ENCODE measurements around the gene PBX1. TPM values are rescaled to one million over a fixed set of nuclear protein-coding genes. Genes with fewer than 3 reads are reported as not detected.
A peak's percentile ranks its signal among the peaks of the same experiment; 100 is the strongest.

PBX1 gene
- total RNA-seq, 1 experiment from 2014 or later: 102 TPM

DNA sequence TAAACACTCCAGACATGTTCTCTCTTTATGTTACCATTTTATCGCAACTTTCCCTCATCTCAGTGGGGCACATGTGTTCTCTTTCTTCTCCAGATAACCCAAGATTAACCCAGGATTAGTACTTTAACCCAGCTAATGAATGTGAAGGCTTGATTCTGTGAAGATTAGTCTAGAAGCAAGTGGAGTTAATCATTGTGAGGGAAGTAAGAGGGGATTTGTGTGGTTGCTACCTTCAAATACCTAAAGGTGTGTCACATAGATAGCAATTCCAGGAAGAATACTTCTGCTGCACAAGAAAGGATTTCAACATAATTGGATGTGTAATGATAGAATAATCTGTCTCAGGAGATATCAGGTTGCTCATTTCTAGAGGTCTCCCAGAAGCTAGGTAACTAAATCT, 327.1 kb downstream of the PBX1 start:
- CTCF ChIA-PET: no interaction called here
- POLR2A ChIA-PET: no interaction called here
- H3K27me3 Mint-ChIP-seq (ENCODE audit: low read depth): no peaks in the 10 kb centered on the region
- H3K27ac Mint-ChIP-seq: no peak overlapping the region
- ATAC-seq: no peak
- H3K4me1 Mint-ChIP-seq: no peaks in the 10 kb centered on the region
- no peaks in the 10 kb centered on the region for H3K36me3 Mint-ChIP-seq
- TF ChIP-seq, protein P1, sequence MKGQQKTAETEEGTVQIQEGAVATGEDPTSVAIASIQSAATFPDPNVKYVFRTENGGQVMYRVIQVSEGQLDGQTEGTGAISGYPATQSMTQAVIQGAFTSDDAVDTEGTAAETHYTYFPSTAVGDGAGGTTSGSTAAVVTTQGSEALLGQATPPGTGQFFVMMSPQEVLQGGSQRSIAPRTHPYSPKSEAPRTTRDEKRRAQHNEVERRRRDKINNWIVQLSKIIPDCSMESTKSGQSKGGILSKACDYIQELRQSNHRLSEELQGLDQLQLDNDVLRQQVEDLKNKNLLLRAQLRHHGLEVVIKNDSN (CRISPR knock-in tag; IDR thresholded peaks at IDR 0.05): no peak
- TF ChIP-seq ZNF396 (CRISPR knock-in tag; IDR thresholded peaks at IDR 0.05; ENCODE audit: borderline replicate concordance): no peak
- TF ChIP-seq SMAD3 (CRISPR knock-in tag; IDR thresholded peaks at IDR 0.05; ENCODE audit: borderline replicate concordance): no peak
- no peak for TF ChIP-seq GABPB1 (CRISPR knock-in tag; IDR thresholded peaks at IDR 0.05)
- TF ChIP-seq ZNF532 (CRISPR knock-in tag; IDR thresholded peaks at IDR 0.05; ENCODE audit: borderline replicate concordance): no peak
- TF ChIP-seq, protein P2, sequence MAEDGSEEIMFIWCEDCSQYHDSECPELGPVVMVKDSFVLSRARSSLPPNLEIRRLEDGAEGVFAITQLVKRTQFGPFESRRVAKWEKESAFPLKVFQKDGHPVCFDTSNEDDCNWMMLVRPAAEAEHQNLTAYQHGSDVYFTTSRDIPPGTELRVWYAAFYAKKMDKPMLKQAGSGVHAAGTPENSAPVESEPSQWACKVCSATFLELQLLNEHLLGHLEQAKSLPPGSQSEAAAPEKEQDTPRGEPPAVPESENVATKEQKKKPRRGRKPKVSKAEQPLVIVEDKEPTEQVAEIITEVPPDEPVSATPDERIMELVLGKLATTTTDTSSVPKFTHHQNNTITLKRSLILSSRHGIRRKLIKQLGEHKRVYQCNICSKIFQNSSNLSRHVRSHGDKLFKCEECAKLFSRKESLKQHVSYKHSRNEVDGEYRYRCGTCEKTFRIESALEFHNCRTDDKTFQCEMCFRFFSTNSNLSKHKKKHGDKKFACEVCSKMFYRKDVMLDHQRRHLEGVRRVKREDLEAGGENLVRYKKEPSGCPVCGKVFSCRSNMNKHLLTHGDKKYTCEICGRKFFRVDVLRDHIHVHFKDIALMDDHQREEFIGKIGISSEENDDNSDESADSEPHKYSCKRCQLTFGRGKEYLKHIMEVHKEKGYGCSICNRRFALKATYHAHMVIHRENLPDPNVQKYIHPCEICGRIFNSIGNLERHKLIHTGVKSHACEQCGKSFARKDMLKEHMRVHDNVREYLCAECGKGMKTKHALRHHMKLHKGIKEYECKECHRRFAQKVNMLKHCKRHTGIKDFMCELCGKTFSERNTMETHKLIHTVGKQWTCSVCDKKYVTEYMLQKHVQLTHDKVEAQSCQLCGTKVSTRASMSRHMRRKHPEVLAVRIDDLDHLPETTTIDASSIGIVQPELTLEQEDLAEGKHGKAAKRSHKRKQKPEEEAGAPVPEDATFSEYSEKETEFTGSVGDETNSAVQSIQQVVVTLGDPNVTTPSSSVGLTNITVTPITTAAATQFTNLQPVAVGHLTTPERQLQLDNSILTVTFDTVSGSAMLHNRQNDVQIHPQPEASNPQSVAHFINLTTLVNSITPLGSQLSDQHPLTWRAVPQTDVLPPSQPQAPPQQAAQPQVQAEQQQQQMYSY (CRISPR knock-in tag; IDR thresholded peaks at IDR 0.05): no peak
- no peaks in the 10 kb centered on the region for H3K9me3 Mint-ChIP-seq
- no peak for DNase-seq (ENCODE audit: low spot score)
- H3K4me3 Mint-ChIP-seq: no peak overlapping the region

GRCh38 chr1:164891615-164892014, 332.6 kb downstream of the PBX1 start:
- Mint-ChIP-seq H3K36me3 (no peaks in the 10 kb centered on the region), H3K4me1 (no peaks in the 10 kb centered on the region), H3K27me3 (ENCODE audit: low read depth) (no peaks in the 10 kb centered on the region), H3K9me3 (no peaks in the 10 kb centered on the region), H3K27ac (no peak overlapping the region), H3K4me3 (no peak overlapping the region)
- CTCF ChIA-PET: no interaction called here
- ATAC-seq (peak; percentile 75), DNase-seq (ENCODE audit: low spot score) (no peak)
- POLR2A ChIA-PET: no interaction called here
- TF ChIP-seq SMAD3 (CRISPR knock-in tag; IDR thresholded peaks at IDR 0.05; ENCODE audit: borderline replicate concordance): no peak
- TF ChIP-seq ZNF532 (CRISPR knock-in tag; IDR thresholded peaks at IDR 0.05; ENCODE audit: borderline replicate concordance): no peak
- TF ChIP-seq FOXJ3 (CRISPR knock-in tag; IDR thresholded peaks at IDR 0.05; ENCODE audit: borderline replicate concordance): no peak
- no peak for TF ChIP-seq SMAD4 (CRISPR knock-in tag; IDR thresholded peaks at IDR 0.05)
- no peak for TF ChIP-seq FOXP1 (CRISPR knock-in tag; IDR thresholded peaks at IDR 0.05; ENCODE audit: borderline replicate concordance)
- TF ChIP-seq ZNF425 (CRISPR knock-in tag; conservative IDR thresholded peaks at IDR 0.05): no peak
- no peak for TF ChIP-seq KAT7 (CRISPR knock-in tag; IDR thresholded peaks at IDR 0.05; ENCODE audit: borderline replicate concordance)
- TF ChIP-seq TP53 (CRISPR knock-in tag; IDR thresholded peaks at IDR 0.05): no peak
- no peak for TF ChIP-seq ZNF396 (CRISPR knock-in tag; IDR thresholded peaks at IDR 0.05; ENCODE audit: borderline replicate concordance)
- TF ChIP-seq, protein P1 (CRISPR knock-in tag; IDR thresholded peaks at IDR 0.05): no peak
- no peak for TF ChIP-seq IRF2 (CRISPR knock-in tag; IDR thresholded peaks at IDR 0.05; ENCODE audit: borderline replicate concordance, low read depth)
- TF ChIP-seq, protein P3, sequence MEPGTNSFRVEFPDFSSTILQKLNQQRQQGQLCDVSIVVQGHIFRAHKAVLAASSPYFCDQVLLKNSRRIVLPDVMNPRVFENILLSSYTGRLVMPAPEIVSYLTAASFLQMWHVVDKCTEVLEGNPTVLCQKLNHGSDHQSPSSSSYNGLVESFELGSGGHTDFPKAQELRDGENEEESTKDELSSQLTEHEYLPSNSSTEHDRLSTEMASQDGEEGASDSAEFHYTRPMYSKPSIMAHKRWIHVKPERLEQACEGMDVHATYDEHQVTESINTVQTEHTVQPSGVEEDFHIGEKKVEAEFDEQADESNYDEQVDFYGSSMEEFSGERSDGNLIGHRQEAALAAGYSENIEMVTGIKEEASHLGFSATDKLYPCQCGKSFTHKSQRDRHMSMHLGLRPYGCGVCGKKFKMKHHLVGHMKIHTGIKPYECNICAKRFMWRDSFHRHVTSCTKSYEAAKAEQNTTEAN (CRISPR knock-in tag; IDR thresholded peaks at IDR 0.05): no peak
- no peak for TF ChIP-seq NR3C1 (CRISPR knock-in tag; conservative IDR thresholded peaks at IDR 0.05; ENCODE audit: low read depth)
